Right lobe of liver (tissue), 6 donors: ENCODE data around the gene YIPF4. TPM values are rescaled to one million over a fixed set of nuclear protein-coding genes. Genes with fewer than 3 reads are reported as not detected.

Experiments
- ATAC-seq, 4 donors: fragments of 200-7000 bp; cut with Tn5 transposase; one replicate each; pipeline ENCODE4 v1.9.1; 2020; ENCODE audit warnings: mild to moderate bottlenecking in 4 of 4, moderate library complexity in 4 of 4
- DNase-seq, 3 donors: peaks; one replicate each; pipeline ENCODE4 v3.0.0-alpha.2; 2020
- H3K27ac ChIP-seq, 3 donors: fragments of 200-600 bp; one replicate each; pipeline ENCODE4 v1.8.0; 2022
- H3K27me3 ChIP-seq, 2 donors: fragments of 200-600 bp; one replicate each; pipeline ENCODE4 v1.8.0; 2022
- H3K36me3 ChIP-seq, 4 donors: fragments of 200-600 bp; sonication (generic) in 1 of 4; one replicate each; pipeline versions ENCODE4 v1.5.1 to v1.8.0; 2017 to 2022; ENCODE audit warnings: control low read depth in 1 of 4
- H3K4me1 ChIP-seq, 4 donors: fragments of 200-600 bp; sonication (generic) in 1 of 4; one replicate each; pipeline versions ENCODE4 v1.5.1 to v1.8.0; 2017 to 2022; ENCODE audit warnings: control low read depth in 1 of 4
- H3K4me3 ChIP-seq, 3 donors: fragments of 200-600 bp; one replicate each; pipeline ENCODE4 v1.8.0; 2022
- H3K9me3 ChIP-seq, 4 donors: fragments of 200-600 bp; sonication (generic) in 1 of 4; one replicate each; pipeline versions ENCODE4 v1.5.1 to v1.8.0; 2017 to 2022; ENCODE audit warnings: control low read depth in 1 of 4
- CTCF ChIP-seq, 4 donors: fragments of 200-600 bp in 3 of 4; fragments of 450-650 bp in 1 of 4; IDR thresholded peaks; one replicate each; pipeline versions ENCODE4 v1.5.1 to v1.8.0; 2016 to 2022; ENCODE audit warnings: antibody characterized with exemption in 4 of 4, mild to moderate bottlenecking in 2 of 4
- POLR2A ChIP-seq: fragments of 450-650 bp; IDR thresholded peaks from one replicate; pipeline ENCODE4 v1.6.1; 2017; ENCODE audit warnings: antibody characterized with exemption, mild to moderate bottlenecking
- WGBS: methylation state at CpG from one replicate; pipeline ENCODE4 v1.1.6; 2018; ENCODE audit warnings: low coverage, low lambda C conversion rate; ENCODE audit not compliant: insufficient coverage; ENCODE audit errors: missing lambda C conversion rate; 5-methylcytosine and 5-hydroxymethylcytosine counted together
- intact Hi-C, 2 donors: fragments of 100-400 bp; cut with DNase I; formaldehyde crosslinking; loops; one replicate each; pipeline versions ENCODE4 v1.11.2 to v1.14.1; 2022
- total RNA-seq, 6 experiments: library from RNA; depleted of rRNA in 2 of 6; stranded (reverse); fragments of >200 nt in 2 of 6; fragmentation: NEBNext Ultra II Directional in 3 of 6; extraction: Animal tissue kit (Norgen Biotek cat#: 25700) in 3 of 6; gene quantifications; one replicate each; pipeline versions ENCODE4 v1.1.0 to v1.2.4, GENCODE V29; 2016 to 2023
- donor health status: DM: no; HTN: yes; CAD: no.
- donor health status: DM: no; HTN: no; CAD: no.
- donor health status: DM: no; HTN: no; CAD: no.
- donor health status: DM: no; HTN: yes; CAD: no.
- donor health status: DM: no; HTN: yes; CAD: no.

YIPF4 gene
- total RNA-seq, 6 experiments from 2014 or later, result 8.8 to 49.3 (median 29.9) TPM

DNA sequence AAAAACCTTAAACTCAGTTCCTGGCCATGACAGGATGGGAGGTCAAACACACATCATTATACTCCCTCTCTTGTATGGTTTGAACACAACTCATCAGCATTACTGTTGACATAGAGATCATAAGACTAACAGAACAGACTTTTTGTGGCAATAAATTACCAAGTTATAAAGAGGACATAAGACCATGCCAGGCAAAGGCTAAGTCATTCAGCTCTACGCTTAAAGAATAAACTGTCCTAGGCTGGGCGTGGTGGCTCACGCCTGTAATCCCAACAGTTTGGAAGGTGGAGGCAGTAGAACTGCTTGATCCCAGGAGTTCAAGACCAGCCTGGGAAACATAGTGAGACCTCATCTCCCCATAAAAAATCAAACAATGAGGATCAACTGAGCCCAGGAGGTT is 29.4 kb upstream of the YIPF4 start:
- no peak for ATAC-seq
- WGBS, result 97% methylated on average over 3 of the region's 3 CpGs
- H3K36me3 ChIP-seq, result no peaks in the 10 kb centered on the region

DNA sequence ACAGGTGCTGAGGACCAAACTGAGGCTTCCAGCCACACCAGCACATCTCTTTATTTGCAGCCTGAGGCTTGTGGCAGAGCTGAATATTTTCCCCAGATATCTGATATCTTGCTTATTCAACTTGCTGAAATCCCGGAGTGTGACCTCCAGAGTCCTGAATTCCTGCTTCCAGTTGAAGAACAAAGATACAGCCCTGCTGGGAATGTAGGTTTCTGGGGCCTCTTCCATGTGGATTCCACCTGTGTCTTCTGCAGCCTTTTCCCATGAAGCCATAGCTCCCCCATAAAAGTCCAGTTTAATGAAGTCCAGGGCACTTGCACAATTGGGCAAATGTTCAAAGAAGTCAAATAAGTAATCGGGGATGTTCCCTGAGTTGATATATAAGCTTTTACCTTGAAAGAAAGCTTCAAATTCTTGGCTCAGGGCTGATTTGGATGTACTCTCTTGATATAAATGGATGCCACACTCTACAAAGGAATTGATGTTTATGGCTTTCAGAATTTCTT is 27.9 kb upstream of the YIPF4 start:
- Histone ChIP-seq H3K4me3 (no peak overlapping the region), H3K27ac (no peak overlapping the region), H3K9me3 (no peaks in the 10 kb centered on the region), H3K36me3 (no peaks in the 10 kb centered on the region), H3K4me1 (no peaks in the 10 kb centered on the region), H3K27me3 (no peaks in the 10 kb centered on the region)
- WGBS, result 89% methylated on average over 2 of the region's 2 CpGs
- TF ChIP-seq POLR2A (no peak), CTCF (IDR thresholded peaks at IDR 0.05) (no peak)
- DNase-seq, result no peak
- intact Hi-C loops, result no loop called here
- ATAC-seq, result no peak

More for the DNA sequence above, 29.4 kb upstream of the YIPF4 start:
- Histone ChIP-seq H3K4me3 (no peak overlapping the region), H3K27ac (no peak overlapping the region), H3K27me3 (no peaks in the 10 kb centered on the region), H3K9me3 (no peaks in the 10 kb centered on the region), H3K4me1 (no peaks in the 10 kb centered on the region)
- DNase-seq, result no peak
- TF ChIP-seq CTCF (IDR thresholded peaks at IDR 0.05) (no peak), POLR2A (no peak)
- intact Hi-C loops, result no loop called here

DNA sequence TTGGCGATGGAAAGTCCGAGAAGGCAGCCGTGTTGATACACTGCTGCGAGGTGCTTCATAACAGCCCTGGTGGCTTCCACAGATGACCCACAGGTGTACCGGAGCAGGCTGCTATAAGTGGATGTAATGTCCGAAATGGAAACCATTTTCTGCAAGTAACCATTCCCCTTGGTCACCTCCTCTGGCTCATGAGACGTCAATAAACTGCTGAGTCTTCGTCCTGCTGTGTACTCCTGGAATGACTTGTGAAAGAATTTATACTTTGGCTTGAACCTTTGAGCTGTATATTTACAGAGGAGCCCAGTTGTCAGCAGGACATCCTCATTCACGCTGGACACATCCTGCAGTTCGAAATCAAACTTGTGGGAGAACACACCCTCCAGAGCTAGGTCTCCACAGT is 27.4 kb upstream of the YIPF4 start:
- no peak overlapping the region for H3K4me3 ChIP-seq
- intact Hi-C loops, result no loop called here
- H3K36me3 ChIP-seq, result no peaks in the 10 kb centered on the region
- H3K27me3 ChIP-seq, result no peaks in the 10 kb centered on the region
- no peaks in the 10 kb centered on the region for H3K9me3 ChIP-seq
- DNase-seq (no peak), ATAC-seq (no peak)
- no peaks in the 10 kb centered on the region for H3K4me1 ChIP-seq
- 63% methylated on average over 9 of the region's 10 CpGs for WGBS
- H3K27ac ChIP-seq, result no peak overlapping the region
- TF ChIP-seq CTCF (IDR thresholded peaks at IDR 0.05), result no peak
- TF ChIP-seq POLR2A, result no peak

DNA sequence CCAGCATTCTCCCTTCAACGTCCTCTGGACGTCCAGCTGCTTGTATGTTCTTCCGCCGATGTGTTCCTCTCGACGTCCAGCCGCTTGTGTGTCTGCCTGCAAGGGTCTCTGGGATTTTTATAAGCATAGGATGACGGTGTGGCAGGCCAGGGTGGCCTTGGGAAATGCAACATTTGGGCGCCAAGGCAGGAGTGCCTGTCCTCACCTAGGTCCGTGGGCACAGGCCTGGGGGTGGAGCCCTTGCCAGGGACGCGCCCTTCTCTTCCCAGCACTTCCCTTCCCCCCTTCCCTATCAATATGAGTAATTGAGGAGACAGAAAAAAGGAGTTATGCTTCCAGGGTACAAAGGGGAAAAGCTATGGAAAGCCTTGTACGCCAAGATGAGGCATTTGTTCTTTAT is 19.5 kb upstream of the YIPF4 start:
- no peak for TF ChIP-seq CTCF (IDR thresholded peaks at IDR 0.05)
- TF ChIP-seq POLR2A, result no peak
- H3K9me3 ChIP-seq, result no peaks in the 10 kb centered on the region
- no peaks in the 10 kb centered on the region for H3K27me3 ChIP-seq
- no peaks in the 10 kb centered on the region for H3K4me1 ChIP-seq
- no peak overlapping the region for H3K4me3 ChIP-seq
- H3K27ac ChIP-seq, result no peak overlapping the region
- DNase-seq, result no peak
- intact Hi-C loops, result no loop called here
- no peak for ATAC-seq
- 81% methylated on average over 11 of the region's 13 CpGs for WGBS
- H3K36me3 ChIP-seq, result no peaks in the 10 kb centered on the region

- no peak for ATAC-seq
- 67% methylated on average over 2 of the region's 2 CpGs for WGBS
These were observed 17.3 kb upstream of the YIPF4 start for GRCh38 chr2:32260376-32260775.

More at GRCh38 chr2:32260376-32260775, 17.3 kb upstream of the YIPF4 start:
- TF ChIP-seq POLR2A, result no peak
- no peak for TF ChIP-seq CTCF (IDR thresholded peaks at IDR 0.05)
- no peak for DNase-seq
- Histone ChIP-seq H3K36me3 (no peaks in the 10 kb centered on the region), H3K4me1 (no peaks in the 10 kb centered on the region), H3K4me3 (no peak overlapping the region), H3K27ac (no peak overlapping the region), H3K9me3 (no peaks in the 10 kb centered on the region), H3K27me3 (no peaks in the 10 kb centered on the region)
- intact Hi-C loops, result no loop called here
